Large intestine (tissue), 1 donor: ENCODE results near the gene YWHAB. TPM values are rescaled to one million over a fixed set of nuclear protein-coding genes. Genes with fewer than 3 reads are reported as not detected.

ENCODE experiments used
- polyA plus RNA-seq: library from polyadenylated mRNA; unstranded; fragments of 120-200 nt; gene quantifications from one replicate; pipeline ENCODE4 v1.2.1, GENCODE V29; 2013

Gene YWHAB
- polyA plus RNA-seq, 1 donor: 152 TPM

Other genes starting within 250 kb of the YWHAB start
- 7.3 TPM for gene ADA, start 234.0 kb upstream of the YWHAB start, polyA plus RNA-seq
- 0.09 TPM for gene CCN5, start 170.3 kb upstream of the YWHAB start, polyA plus RNA-seq
- 0.21 TPM for gene KCNK15, start 139.8 kb upstream of the YWHAB start, polyA plus RNA-seq
- gene RIMS4, start 75.2 kb upstream of the YWHAB start, polyA plus RNA-seq: 4.1 TPM
- 27.4 TPM for gene PABPC1L, start 24.4 kb downstream of the YWHAB start, polyA plus RNA-seq
- gene TOMM34, start 74.7 kb downstream of the YWHAB start, polyA plus RNA-seq: 21.8 TPM
- 15.8 TPM for gene STK4, start 80.8 kb downstream of the YWHAB start, polyA plus RNA-seq
- gene KCNS1, start 215.4 kb downstream of the YWHAB start, polyA plus RNA-seq: 1.2 TPM
- not detected for gene WFDC5, start 229.5 kb downstream of the YWHAB start, polyA plus RNA-seq
- not detected for gene WFDC12, start 238.8 kb downstream of the YWHAB start, polyA plus RNA-seq